HUES6 (cell line): ENCODE results near the gene NTM.
A peak's percentile ranks its signal among the peaks of the same experiment; 100 is the strongest.
"Not testable (repeated sequence)": the region's sequence is repeated elsewhere in the genome, so short reads cannot be mapped to it uniquely, and the experiment has no call there.

Source experiments
- H3K27ac ChIP-seq: 2 replicates; pipeline ENCODE4 v1.7.0; 2013; ENCODE audit warnings: low read depth, mild to moderate bottlenecking, low read length, inconsistent platforms
- H3K27me3 ChIP-seq: 2 replicates; pipeline ENCODE4 v1.6.1; 2013; ENCODE audit warnings: low read length; ENCODE audit not compliant: control insufficient read depth, insufficient read depth
- H3K36me3 ChIP-seq: 2 replicates; pipeline ENCODE4 v1.6.1; 2013; ENCODE audit warnings: low read length; ENCODE audit not compliant: control insufficient read depth, insufficient read depth
- H3K4me1 ChIP-seq: 2 replicates; pipeline ENCODE4 v1.6.1; 2013; ENCODE audit warnings: low read length; ENCODE audit not compliant: control insufficient read depth, insufficient read depth
- H3K4me3 ChIP-seq: 2 replicates; pipeline ENCODE4 v1.5.1; 2013; ENCODE audit warnings: low read depth, low read length
- H3K9ac ChIP-seq: one replicate; pipeline ENCODE4 v1.6.1; 2013; ENCODE audit warnings: mild to moderate bottlenecking, low read length
- H3K9me3 ChIP-seq: 2 replicates; pipeline ENCODE4 v1.6.1; 2013; ENCODE audit warnings: low read depth, low read length; ENCODE audit not compliant: control insufficient read depth, insufficient read depth

The NTM gene

GRCh38 chr11:131370090-131370751 lies at the start of gene NTM:
Gene NTM, plus strand, starts transcription at chr11:131370615.
- Histone ChIP-seq H3K4me1 (peaks cover 41% of the 10 kb centered on the region), H3K36me3 (no peaks in the 10 kb centered on the region), H3K4me3 (peak within 1 kb of the TSS; percentile 48), H3K27ac (no peak within 1 kb of the TSS), H3K9me3 (no peaks in the 10 kb centered on the region), H3K9ac (no peak within 1 kb of the TSS), H3K27me3 (peaks cover 26% of the 10 kb centered on the region; the same call in 1 of the 2 replicates)

GRCh38 chr11:131324921-131325570 lies 45.4 kb upstream of the NTM start:
- no peak overlapping the region for H3K27ac ChIP-seq
- no peak overlapping the region for H3K4me3 ChIP-seq
- peaks cover 2% of the 10 kb centered on the region; the same call in 1 of the 2 replicates for H3K4me1 ChIP-seq
- H3K27me3 ChIP-seq, result no peaks in the 10 kb centered on the region
- H3K9ac ChIP-seq, result no peak overlapping the region
- no peaks in the 10 kb centered on the region for H3K9me3 ChIP-seq
- H3K36me3 ChIP-seq, result no peaks in the 10 kb centered on the region

GRCh38 chr11:131326829-131327228 lies 43.6 kb upstream of the NTM start:
- no peaks in the 10 kb centered on the region for H3K27me3 ChIP-seq
- H3K36me3 ChIP-seq, result no peaks in the 10 kb centered on the region
- H3K4me3 ChIP-seq, result no peak overlapping the region
- no peaks in the 10 kb centered on the region for H3K9me3 ChIP-seq
- H3K4me1 ChIP-seq, result peaks cover 2% of the 10 kb centered on the region; the same call in 1 of the 2 replicates
- no peak overlapping the region for H3K9ac ChIP-seq
- H3K27ac ChIP-seq, result no peak overlapping the region

GRCh38 chr11:131327421-131327820 lies 43.0 kb upstream of the NTM start:
- Histone ChIP-seq H3K36me3 (no peaks in the 10 kb centered on the region), H3K9ac (no peak overlapping the region), H3K4me1 (peaks cover 2% of the 10 kb centered on the region; the same call in 1 of the 2 replicates), H3K27ac (no peak overlapping the region), H3K9me3 (no peaks in the 10 kb centered on the region), H3K27me3 (no peaks in the 10 kb centered on the region), H3K4me3 (no peak overlapping the region)

- H3K27me3 ChIP-seq, result no peaks in the 10 kb centered on the region
- no peak overlapping the region for H3K27ac ChIP-seq
- H3K4me1 ChIP-seq, result peaks cover 2% of the 10 kb centered on the region; the same call in 1 of the 2 replicates
- no peak overlapping the region for H3K4me3 ChIP-seq
- H3K9me3 ChIP-seq, result no peaks in the 10 kb centered on the region
- H3K9ac ChIP-seq, result no peak overlapping the region
- no peaks in the 10 kb centered on the region for H3K36me3 ChIP-seq
Measured at GRCh38 chr11:131328843-131329242, 41.6 kb upstream of the NTM start.

GRCh38 chr11:131331010-131331409 lies 39.4 kb upstream of the NTM start:
- Histone ChIP-seq H3K27ac (no peak overlapping the region), H3K9ac (no peak overlapping the region), H3K36me3 (no peaks in the 10 kb centered on the region), H3K9me3 (no peaks in the 10 kb centered on the region), H3K4me1 (no peaks in the 10 kb centered on the region; the same call in 1 of the 2 replicates), H3K27me3 (no peaks in the 10 kb centered on the region), H3K4me3 (no peak overlapping the region)

- Histone ChIP-seq H3K27me3 (no peaks in the 10 kb centered on the region), H3K9ac (no peak overlapping the region), H3K27ac (no peak overlapping the region), H3K9me3 (no peaks in the 10 kb centered on the region), H3K4me1 (no peaks in the 10 kb centered on the region; the same call in 1 of the 2 replicates), H3K4me3 (no peak overlapping the region), H3K36me3 (no peaks in the 10 kb centered on the region)
Measured at GRCh38 chr11:131331546-131331945, 38.9 kb upstream of the NTM start.

- Histone ChIP-seq H3K36me3 (no peaks in the 10 kb centered on the region), H3K9ac (no peak overlapping the region), H3K4me3 (no peak overlapping the region), H3K27ac (no peak overlapping the region), H3K9me3 (no peaks in the 10 kb centered on the region), H3K4me1 (no peaks in the 10 kb centered on the region), H3K27me3 (no peaks in the 10 kb centered on the region)
Measured at GRCh38 chr11:131334601-131335000, 35.8 kb upstream of the NTM start.

GRCh38 chr11:131341900-131342299 lies 28.5 kb upstream of the NTM start:
- H3K36me3 ChIP-seq, H3K4me1 ChIP-seq, H3K4me3 ChIP-seq, H3K9ac ChIP-seq, H3K9me3 ChIP-seq, H3K27me3 ChIP-seq, H3K27ac ChIP-seq: not testable (repeated sequence)

- H3K27ac ChIP-seq, H3K4me1 ChIP-seq, H3K9ac ChIP-seq, H3K36me3 ChIP-seq, H3K4me3 ChIP-seq, H3K9me3 ChIP-seq, H3K27me3 ChIP-seq: not testable (repeated sequence)
Measured at GRCh38 chr11:131342442-131342841, 28.0 kb upstream of the NTM start.

- Histone ChIP-seq H3K9me3 (no peaks in the 10 kb centered on the region), H3K27me3 (no peaks in the 10 kb centered on the region), H3K27ac (no peak overlapping the region), H3K9ac (no peak overlapping the region), H3K4me1 (no peaks in the 10 kb centered on the region), H3K4me3 (no peak overlapping the region), H3K36me3 (no peaks in the 10 kb centered on the region)
Measured at GRCh38 chr11:131345406-131345805, 25.0 kb upstream of the NTM start.
